Natural killer cell (primary cell): ENCODE data around the gene AUTS2. TPM values are rescaled to one million over a fixed set of nuclear protein-coding genes. Genes with fewer than 3 reads are reported as not detected.

Experiments used
- ATAC-seq, 3 donors: fragments of 150-1000 bp in 2 of 3; fragments of 200-7000 bp in 1 of 3; cut with Tn5 transposase; 1 replicate in 1 of 3; 2 replicates in 2 of 3; pipeline ENCODE4 v1.10.0; 2021; ENCODE audit warnings: mild to moderate bottlenecking in 2 of 3, moderate library complexity in 2 of 3
- DNase-seq, 2 donors: peaks; one replicate each; pipeline versions ENCODE4 v3.0.0 to v3.0.0-alpha.2; 2013 to 2021; ENCODE audit warnings: mixed read lengths in 1 of 2
- H3K27ac ChIP-seq: one replicate; pipeline ENCODE4 v1.5.1; 2013; ENCODE audit warnings: mild to moderate bottlenecking, low read length
- H3K27me3 ChIP-seq: one replicate; pipeline ENCODE4 v1.6.1; 2013; ENCODE audit warnings: low read length; ENCODE audit not compliant: control insufficient read depth, insufficient read depth
- H3K36me3 ChIP-seq: one replicate; pipeline ENCODE4 v1.6.1; 2013; ENCODE audit warnings: low read length; ENCODE audit not compliant: control insufficient read depth, insufficient read depth
- H3K4me1 ChIP-seq: one replicate; pipeline ENCODE4 v1.6.1; 2013; ENCODE audit warnings: low read length; ENCODE audit not compliant: control insufficient read depth, insufficient read depth
- H3K4me3 ChIP-seq: one replicate; pipeline ENCODE4 v1.5.1; 2013; ENCODE audit warnings: low read length
- H3K9me3 ChIP-seq: one replicate; pipeline ENCODE4 v1.6.1; 2013; ENCODE audit warnings: low read length; ENCODE audit not compliant: control insufficient read depth, insufficient read depth
- H3K27ac Mint-ChIP-seq, 2 donors: one replicate each; pipeline ENCODE4 v1.8.0; 2022; ENCODE audit warnings: mild to moderate bottlenecking in 2 of 2, mixed read lengths in 2 of 2, moderate library complexity in 1 of 2
- H3K27me3 Mint-ChIP-seq, 2 donors: one replicate each; pipeline ENCODE4 v1.8.0; 2022; ENCODE audit warnings: low read depth in 2 of 2, mixed read lengths in 2 of 2
- H3K36me3 Mint-ChIP-seq: one replicate; pipeline ENCODE4 v1.8.0; 2022; ENCODE audit warnings: mixed read lengths
- H3K4me1 Mint-ChIP-seq, 2 donors: one replicate each; pipeline ENCODE4 v1.8.0; 2022; ENCODE audit warnings: mixed read lengths in 2 of 2
- H3K4me3 Mint-ChIP-seq: one replicate; pipeline ENCODE4 v1.8.0; 2022; ENCODE audit warnings: mild to moderate bottlenecking, moderate library complexity, mixed read lengths
- H3K9me3 Mint-ChIP-seq, 2 donors: one replicate each; pipeline ENCODE4 v1.8.0; 2022; ENCODE audit warnings: mixed read lengths in 2 of 2
- WGBS: methylation state at CpG from one replicate; pipeline ENCODE4 v1.1.7; 2013; ENCODE audit warnings: missing lambda C conversion rate; ENCODE audit not compliant: insufficient coverage; 5-methylcytosine and 5-hydroxymethylcytosine counted together
- intact Hi-C: fragments of 100-400 bp; cut with micrococcal nuclease; formaldehyde crosslinking; loops from one replicate; pipeline ENCODE4 v1.14.2; 2022
- total RNA-seq, 4 donors: library from RNA; stranded (reverse); fragments of 120-200 nt in 1 of 4; gene quantifications; one replicate each; pipeline versions ENCODE4 v1.2.3 to v1.2.4, GENCODE V29; 2013 to 2022
- TF ChIP-seq, protein P1 (sequence below): fragments of 200-600 bp; IDR thresholded peaks from one replicate; pipeline ENCODE4 v1.8.0; 2022; ENCODE audit warnings: antibody characterized with exemption

Gene AUTS2
- total RNA-seq, 3 donors from 2014 or later (not counting 1 experiment from before 2014, with no cell fraction given), result 147 to 197 (median 155) TPM

DNA sequence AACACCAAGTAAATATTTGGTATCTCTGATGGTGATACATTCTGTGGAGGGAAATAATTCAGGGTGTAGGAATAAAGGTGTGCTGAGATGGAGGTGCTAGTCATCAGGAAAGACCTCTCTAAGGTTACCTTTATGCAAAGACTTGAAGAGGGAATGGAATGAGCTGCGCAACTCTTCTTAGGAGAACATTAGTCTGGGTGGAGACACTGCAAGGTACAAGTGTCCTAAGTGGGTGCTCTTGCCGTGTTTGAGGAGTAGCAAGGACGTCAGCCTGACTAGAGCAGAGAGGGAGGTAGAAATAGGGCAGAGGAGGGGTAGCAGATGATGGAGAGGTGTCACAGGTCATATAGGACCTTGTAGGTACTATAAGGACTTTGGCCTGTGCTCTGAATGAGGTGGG lies 148.1 kb downstream of the AUTS2 start:
- DNase-seq, result no peak
- Mint-ChIP-seq H3K4me1 (no peaks in the 10 kb centered on the region), H3K27me3 (no peaks in the 10 kb centered on the region), H3K9me3 (no peaks in the 10 kb centered on the region), H3K4me3 (no peak overlapping the region), H3K36me3 (no peaks in the 10 kb centered on the region), H3K27ac (no peak overlapping the region)
- intact Hi-C loops, result no loop called here
- H3K27ac ChIP-seq, result no peak overlapping the region
- TF ChIP-seq, protein P1, sequence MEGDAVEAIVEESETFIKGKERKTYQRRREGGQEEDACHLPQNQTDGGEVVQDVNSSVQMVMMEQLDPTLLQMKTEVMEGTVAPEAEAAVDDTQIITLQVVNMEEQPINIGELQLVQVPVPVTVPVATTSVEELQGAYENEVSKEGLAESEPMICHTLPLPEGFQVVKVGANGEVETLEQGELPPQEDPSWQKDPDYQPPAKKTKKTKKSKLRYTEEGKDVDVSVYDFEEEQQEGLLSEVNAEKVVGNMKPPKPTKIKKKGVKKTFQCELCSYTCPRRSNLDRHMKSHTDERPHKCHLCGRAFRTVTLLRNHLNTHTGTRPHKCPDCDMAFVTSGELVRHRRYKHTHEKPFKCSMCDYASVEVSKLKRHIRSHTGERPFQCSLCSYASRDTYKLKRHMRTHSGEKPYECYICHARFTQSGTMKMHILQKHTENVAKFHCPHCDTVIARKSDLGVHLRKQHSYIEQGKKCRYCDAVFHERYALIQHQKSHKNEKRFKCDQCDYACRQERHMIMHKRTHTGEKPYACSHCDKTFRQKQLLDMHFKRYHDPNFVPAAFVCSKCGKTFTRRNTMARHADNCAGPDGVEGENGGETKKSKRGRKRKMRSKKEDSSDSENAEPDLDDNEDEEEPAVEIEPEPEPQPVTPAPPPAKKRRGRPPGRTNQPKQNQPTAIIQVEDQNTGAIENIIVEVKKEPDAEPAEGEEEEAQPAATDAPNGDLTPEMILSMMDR, result no peak
- H3K9me3 ChIP-seq, result no peaks in the 10 kb centered on the region
- no peaks in the 10 kb centered on the region for H3K36me3 ChIP-seq
- H3K4me3 ChIP-seq, result no peak overlapping the region
- 95% methylated on average over 3 of the region's 3 CpGs for WGBS
- H3K4me1 ChIP-seq, result no peaks in the 10 kb centered on the region
- no peaks in the 10 kb centered on the region for H3K27me3 ChIP-seq
- ATAC-seq, result no peak

GRCh38 chr7:69747144-69747543 lies 148.9 kb downstream of the AUTS2 start:
- intact Hi-C loops, result no loop called here
- Histone ChIP-seq H3K27ac (no peak overlapping the region), H3K9me3 (no peaks in the 10 kb centered on the region), H3K36me3 (no peaks in the 10 kb centered on the region), H3K4me3 (no peak overlapping the region), H3K27me3 (no peaks in the 10 kb centered on the region), H3K4me1 (no peaks in the 10 kb centered on the region)
- Mint-ChIP-seq H3K36me3 (no peaks in the 10 kb centered on the region), H3K9me3 (no peaks in the 10 kb centered on the region), H3K27ac (no peak overlapping the region), H3K27me3 (no peaks in the 10 kb centered on the region), H3K4me1 (no peaks in the 10 kb centered on the region), H3K4me3 (no peak overlapping the region)
- DNase-seq (no peak), ATAC-seq (no peak)
- TF ChIP-seq, protein P1, result no peak
- WGBS, result 97% methylated on average over 2 of the region's 2 CpGs

DNA sequence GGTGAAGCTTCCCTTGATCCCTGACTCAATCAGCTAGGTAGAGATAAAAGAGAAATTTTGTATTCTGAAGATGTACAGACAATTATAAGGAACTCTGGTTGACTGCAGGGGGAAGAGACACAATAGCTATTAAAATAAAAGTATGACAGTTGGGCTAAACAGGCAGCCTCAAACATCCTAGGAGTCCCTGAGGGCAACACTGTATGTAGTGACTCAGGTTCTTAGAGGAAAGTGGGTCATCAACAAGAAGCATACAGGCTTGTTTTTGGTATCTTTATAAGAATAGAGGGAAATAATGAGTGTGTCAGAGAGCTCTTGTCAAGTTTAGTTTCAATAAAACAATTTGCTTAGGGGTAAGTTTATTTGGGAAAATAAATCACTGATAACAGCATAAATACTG lies 150.3 kb downstream of the AUTS2 start:
- no peak for ATAC-seq
- intact Hi-C loops, result no loop called here

More for the DNA sequence above, 150.3 kb downstream of the AUTS2 start:
- Mint-ChIP-seq H3K27ac (no peak overlapping the region), H3K36me3 (no peaks in the 10 kb centered on the region), H3K4me1 (no peaks in the 10 kb centered on the region), H3K9me3 (no peaks in the 10 kb centered on the region), H3K4me3 (no peak overlapping the region), H3K27me3 (no peaks in the 10 kb centered on the region)
- no peaks in the 10 kb centered on the region for H3K27me3 ChIP-seq
- no peak overlapping the region for H3K4me3 ChIP-seq
- H3K9me3 ChIP-seq, result no peaks in the 10 kb centered on the region
- TF ChIP-seq, protein P1, result no peak
- H3K4me1 ChIP-seq, result no peaks in the 10 kb centered on the region
- H3K27ac ChIP-seq, result no peak overlapping the region
- H3K36me3 ChIP-seq, result no peaks in the 10 kb centered on the region
- no peak for DNase-seq
